ENCODE measurements around the gene SNAI1. TPM values are rescaled to one million over a fixed set of nuclear protein-coding genes. Genes with fewer than 3 reads are reported as not detected.

Gene SNAI1
- total RNA-seq, 3 donors from 2014 or later (not counting 1 experiment from before 2014, with no cell fraction given) = 1.5 to 2.4 (median 2.1) TPM

DNA sequence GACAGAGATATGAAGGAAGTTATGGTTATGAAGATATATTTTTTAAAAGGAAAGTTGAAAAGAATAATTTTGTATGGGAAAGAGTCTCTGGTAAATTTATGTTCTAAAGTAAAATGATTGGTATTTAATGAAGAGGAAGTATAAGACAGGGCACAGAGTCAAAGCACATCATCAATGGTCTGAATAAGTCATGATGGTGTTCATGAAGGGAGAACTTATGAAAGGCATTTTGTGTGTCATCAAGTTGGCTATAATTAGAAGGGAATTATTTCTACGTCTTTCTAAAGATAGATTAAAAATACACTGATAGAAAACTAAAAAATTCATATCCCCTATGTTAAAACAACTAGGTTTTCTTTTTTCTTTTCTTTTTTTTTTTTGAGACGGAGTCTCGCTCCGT lies 21.4 kb upstream of the SNAI1 start:
- WGBS (ENCODE audit: insufficient coverage) = 100% methylated on average over 3 of the region's 4 CpGs
- no peaks in the 10 kb centered on the region for H3K4me1 ChIP-seq (ENCODE audit: control insufficient read depth, insufficient read depth, low read length)
- Mint-ChIP-seq H3K4me3 (no peak overlapping the region), H3K9me3 (no peaks in the 10 kb centered on the region), H3K4me1 (no peaks in the 10 kb centered on the region), H3K36me3 (no peaks in the 10 kb centered on the region), H3K27ac (no peak overlapping the region), H3K27me3 (ENCODE audit: low read depth in 2 of 2) (no peaks in the 10 kb centered on the region)
- no peaks in the 10 kb centered on the region for H3K27me3 ChIP-seq (ENCODE audit: control insufficient read depth, insufficient read depth, low read length)
- TF ChIP-seq, protein P1, sequence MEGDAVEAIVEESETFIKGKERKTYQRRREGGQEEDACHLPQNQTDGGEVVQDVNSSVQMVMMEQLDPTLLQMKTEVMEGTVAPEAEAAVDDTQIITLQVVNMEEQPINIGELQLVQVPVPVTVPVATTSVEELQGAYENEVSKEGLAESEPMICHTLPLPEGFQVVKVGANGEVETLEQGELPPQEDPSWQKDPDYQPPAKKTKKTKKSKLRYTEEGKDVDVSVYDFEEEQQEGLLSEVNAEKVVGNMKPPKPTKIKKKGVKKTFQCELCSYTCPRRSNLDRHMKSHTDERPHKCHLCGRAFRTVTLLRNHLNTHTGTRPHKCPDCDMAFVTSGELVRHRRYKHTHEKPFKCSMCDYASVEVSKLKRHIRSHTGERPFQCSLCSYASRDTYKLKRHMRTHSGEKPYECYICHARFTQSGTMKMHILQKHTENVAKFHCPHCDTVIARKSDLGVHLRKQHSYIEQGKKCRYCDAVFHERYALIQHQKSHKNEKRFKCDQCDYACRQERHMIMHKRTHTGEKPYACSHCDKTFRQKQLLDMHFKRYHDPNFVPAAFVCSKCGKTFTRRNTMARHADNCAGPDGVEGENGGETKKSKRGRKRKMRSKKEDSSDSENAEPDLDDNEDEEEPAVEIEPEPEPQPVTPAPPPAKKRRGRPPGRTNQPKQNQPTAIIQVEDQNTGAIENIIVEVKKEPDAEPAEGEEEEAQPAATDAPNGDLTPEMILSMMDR (IDR thresholded peaks at IDR 0.05) = no peak
- no peak overlapping the region for H3K4me3 ChIP-seq (ENCODE audit: low read length)
- peaks cover 3% of the 10 kb centered on the region for H3K36me3 ChIP-seq (ENCODE audit: control insufficient read depth, insufficient read depth, low read length)
- no peak for DNase-seq
- no peaks in the 10 kb centered on the region for H3K9me3 ChIP-seq (ENCODE audit: control insufficient read depth, insufficient read depth, low read length)
- ATAC-seq = no peak
- intact Hi-C loops (cut with micrococcal nuclease) = no loop called here
- H3K27ac ChIP-seq (ENCODE audit: low read length) = no peak overlapping the region

DNA sequence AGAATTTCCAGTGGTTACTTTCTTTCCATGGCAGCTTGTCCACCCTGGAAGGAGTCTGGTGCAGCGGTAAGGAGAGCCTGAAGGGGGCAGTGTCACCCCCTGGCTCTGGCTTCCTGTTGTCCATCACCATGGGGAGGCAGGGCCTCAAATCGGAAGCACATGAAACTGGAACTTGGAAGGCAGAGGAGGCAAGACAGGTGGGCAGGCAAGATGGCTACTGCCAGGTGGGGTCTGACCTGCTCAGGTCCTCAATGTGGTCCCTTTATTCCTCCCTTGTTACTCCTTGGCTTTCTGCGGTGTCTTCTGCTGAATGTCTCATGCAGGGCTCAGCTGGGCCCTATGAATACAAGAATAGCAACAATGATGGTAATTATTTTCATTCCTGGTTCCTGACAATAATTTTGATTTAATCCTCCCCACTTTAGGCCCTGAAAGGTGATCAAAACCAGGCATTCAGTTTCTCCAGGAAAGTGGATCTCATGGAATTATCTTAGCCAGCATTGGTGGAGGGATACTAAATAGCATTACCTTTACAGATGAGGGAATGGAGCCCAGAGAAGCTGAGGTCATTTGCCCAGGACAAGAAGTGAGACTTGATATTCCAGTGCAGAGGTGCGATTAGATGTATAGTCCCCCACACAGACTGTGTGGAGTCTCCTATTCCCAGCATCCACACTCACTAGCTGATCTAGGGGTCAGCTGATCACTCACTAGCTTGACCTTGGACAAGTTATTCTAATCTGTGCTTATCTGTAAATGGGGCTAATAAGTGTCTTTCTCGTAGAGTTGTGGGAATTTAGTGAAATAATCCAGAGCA lies 17.6 kb upstream of the SNAI1 start:
- WGBS (ENCODE audit: insufficient coverage) = 83% methylated on average over 5 of the region's 5 CpGs

DNA sequence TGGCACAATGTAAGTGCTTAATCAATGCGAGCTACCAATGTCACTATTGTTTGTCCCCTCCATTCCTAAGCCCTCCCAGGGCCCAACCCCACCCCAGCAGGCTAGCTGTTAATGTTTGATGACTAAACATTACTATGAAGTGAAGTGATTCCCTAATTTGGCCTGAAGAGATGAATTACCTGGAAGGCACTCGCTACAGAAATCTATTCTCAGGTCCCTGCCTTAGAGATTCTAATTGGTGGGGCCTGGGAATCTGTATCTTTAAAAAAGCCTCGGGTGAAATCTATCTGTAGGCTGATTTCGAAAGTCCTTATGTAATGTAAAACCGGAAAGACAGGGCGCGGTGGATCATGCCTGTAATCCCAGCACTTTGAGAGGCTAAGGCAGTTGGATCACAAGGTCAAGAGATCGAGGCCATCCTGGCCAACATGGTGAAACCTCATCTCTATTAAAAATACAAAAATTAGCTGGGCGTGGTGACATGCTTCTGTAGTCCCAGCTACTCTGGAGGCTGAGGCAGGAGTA lies 16.9 kb upstream of the SNAI1 start:
- no peaks in the 10 kb centered on the region for H3K27me3 Mint-ChIP-seq (ENCODE audit: low read depth in 2 of 2)
- H3K27ac Mint-ChIP-seq = no peak overlapping the region
- H3K4me1 ChIP-seq (ENCODE audit: control insufficient read depth, insufficient read depth, low read length) = no peaks in the 10 kb centered on the region
- H3K36me3 Mint-ChIP-seq = no peaks in the 10 kb centered on the region
- DNase-seq (no peak), ATAC-seq (no peak)
- no peaks in the 10 kb centered on the region for H3K36me3 ChIP-seq (ENCODE audit: control insufficient read depth, insufficient read depth, low read length)
- no peaks in the 10 kb centered on the region for H3K9me3 ChIP-seq (ENCODE audit: control insufficient read depth, insufficient read depth, low read length)
- H3K4me1 Mint-ChIP-seq = no peaks in the 10 kb centered on the region
- H3K27me3 ChIP-seq (ENCODE audit: control insufficient read depth, insufficient read depth, low read length) = no peaks in the 10 kb centered on the region
- no peak overlapping the region for H3K4me3 Mint-ChIP-seq
- WGBS (ENCODE audit: insufficient coverage) = 88% methylated on average over 8 of the region's 9 CpGs
- no peak overlapping the region for H3K4me3 ChIP-seq (ENCODE audit: low read length)
- TF ChIP-seq, protein P1 (IDR thresholded peaks at IDR 0.05) = no peak
- intact Hi-C loops (cut with micrococcal nuclease) = no loop called here
- no peaks in the 10 kb centered on the region for H3K9me3 Mint-ChIP-seq
- H3K27ac ChIP-seq (ENCODE audit: low read length) = no peak overlapping the region

More for the DNA sequence above, 17.6 kb upstream of the SNAI1 start:
- intact Hi-C loops (cut with micrococcal nuclease) = no loop called here
- Mint-ChIP-seq H3K27me3 (ENCODE audit: low read depth in 2 of 2) (no peaks in the 10 kb centered on the region), H3K9me3 (no peaks in the 10 kb centered on the region), H3K27ac (no peak overlapping the region), H3K36me3 (no peaks in the 10 kb centered on the region), H3K4me1 (no peaks in the 10 kb centered on the region), H3K4me3 (no peak overlapping the region)
- H3K4me3 ChIP-seq (ENCODE audit: low read length) = no peak overlapping the region
- H3K9me3 ChIP-seq (ENCODE audit: control insufficient read depth, insufficient read depth, low read length) = no peaks in the 10 kb centered on the region
- DNase-seq = peak in 1 of 2 donors; percentile 29
- TF ChIP-seq, protein P1 (IDR thresholded peaks at IDR 0.05) = peak; percentile 48
- H3K4me1 ChIP-seq (ENCODE audit: control insufficient read depth, insufficient read depth, low read length) = no peaks in the 10 kb centered on the region
- no peak overlapping the region for H3K27ac ChIP-seq (ENCODE audit: low read length)
- ATAC-seq = peak in 2 of 3 donors; percentile 47 to 65
- no peaks in the 10 kb centered on the region for H3K27me3 ChIP-seq (ENCODE audit: control insufficient read depth, insufficient read depth, low read length)
- H3K36me3 ChIP-seq (ENCODE audit: control insufficient read depth, insufficient read depth, low read length) = no peaks in the 10 kb centered on the region

Measured in natural killer cell (primary cell).